Measurements from ENCODE around the gene DUSP7.

DUSP7 gene

DNA sequence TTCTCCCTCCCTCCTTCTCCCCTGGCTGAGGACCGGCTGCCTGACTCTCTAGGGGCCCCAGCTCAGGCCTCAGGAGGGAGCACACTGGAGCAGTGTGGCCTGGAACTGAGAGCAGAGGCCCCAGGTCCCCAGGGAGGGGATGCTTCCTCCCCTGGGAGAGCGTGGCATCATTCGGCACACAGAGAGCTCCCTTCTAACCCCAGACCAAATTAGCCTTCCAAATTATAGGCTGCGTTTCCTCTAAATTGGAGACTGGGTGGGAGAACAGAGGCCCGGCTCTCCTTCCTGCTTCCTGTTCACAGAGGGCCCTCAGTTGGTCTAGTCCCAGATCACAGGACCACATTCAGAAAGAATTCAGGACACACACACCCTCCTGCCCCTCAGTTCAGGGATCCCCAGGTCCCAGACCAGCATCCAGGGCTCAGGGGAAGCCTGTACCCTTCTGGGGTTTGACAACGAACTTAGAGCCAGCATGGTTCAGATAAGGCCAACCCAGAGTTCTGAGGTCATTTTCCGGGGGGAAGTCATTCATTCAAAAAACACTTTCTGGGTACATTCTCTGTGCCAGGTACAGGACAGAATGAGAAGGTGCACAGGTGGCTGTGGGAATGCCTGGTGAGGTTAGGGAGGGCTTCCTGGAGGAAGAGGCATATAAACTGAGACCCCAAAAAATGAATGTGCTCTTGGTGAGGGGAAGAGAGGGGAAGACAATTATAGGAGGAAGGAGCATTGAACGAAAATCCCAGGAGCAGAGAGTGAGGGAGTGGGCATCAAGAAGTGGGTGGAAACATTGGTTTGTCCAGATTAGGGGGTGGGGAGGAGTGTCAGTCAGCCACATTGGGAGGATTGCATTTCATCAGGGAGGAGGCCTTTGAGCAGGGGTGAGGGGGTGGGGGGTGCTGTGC is 32.3 kb downstream of the DUSP7 start:
- ChIA-PET POLR2A (interaction anchor here (1.3 kb wide), 1 partner anchor 32 kb away, joined by 4 read pairs; the partner anchor contains the start of gene DUSP7), CTCF (no interaction called here)
- DNase-seq (ENCODE audit: extremely low spot score): no peak
- TF ChIP-seq FOXM1 (IDR thresholded peaks at IDR 0.05; ENCODE audit: borderline replicate concordance) (no peak), ELF4 (IDR thresholded peaks at IDR 0.05) (no peak), L3MBTL2 (conservative IDR thresholded peaks at IDR 0.05) (no peak)

DNA sequence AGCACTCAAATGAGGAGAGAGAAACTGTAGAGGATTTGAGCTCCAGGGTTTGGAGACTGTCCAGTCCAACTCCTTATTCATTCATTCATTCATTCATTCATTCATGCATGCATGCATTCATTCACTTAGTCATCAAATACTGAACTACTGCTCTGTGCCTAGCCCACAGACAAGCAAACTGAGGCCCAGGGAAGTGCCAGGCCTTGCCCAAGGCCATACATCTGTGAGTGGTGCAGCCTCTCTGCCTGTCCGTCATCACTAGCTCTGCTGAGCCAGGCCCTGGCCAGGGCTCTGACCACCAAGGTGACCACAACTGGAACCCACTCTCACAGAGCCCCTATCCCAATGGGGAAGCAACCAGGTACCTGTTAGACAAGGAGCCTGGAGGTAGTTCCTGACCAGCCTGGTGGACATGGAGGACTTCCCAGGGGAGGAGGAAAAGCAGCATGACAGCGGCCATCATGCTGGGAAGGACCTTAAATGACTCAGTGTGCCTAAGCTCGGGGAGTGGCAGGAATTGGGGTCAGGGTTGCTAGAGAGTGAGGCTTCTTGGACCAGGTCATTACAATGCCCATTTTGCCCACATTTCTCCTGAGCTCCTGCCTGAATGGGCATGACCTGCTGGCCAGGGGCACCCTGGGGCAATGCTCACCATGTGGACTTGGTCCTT is 33.1 kb downstream of the DUSP7 start:
- TF ChIP-seq L3MBTL2 (conservative IDR thresholded peaks at IDR 0.05) (no peak), ARNT (IDR thresholded peaks at IDR 0.05) (no peak), NFRKB (IDR thresholded peaks at IDR 0.05) (no peak), SUZ12 (IDR thresholded peaks at IDR 0.05) (no peak), FOXM1 (IDR thresholded peaks at IDR 0.05; ENCODE audit: borderline replicate concordance) (no peak), TARDBP (IDR thresholded peaks at IDR 0.05) (no peak)
- TF ChIP-seq, protein P1, sequence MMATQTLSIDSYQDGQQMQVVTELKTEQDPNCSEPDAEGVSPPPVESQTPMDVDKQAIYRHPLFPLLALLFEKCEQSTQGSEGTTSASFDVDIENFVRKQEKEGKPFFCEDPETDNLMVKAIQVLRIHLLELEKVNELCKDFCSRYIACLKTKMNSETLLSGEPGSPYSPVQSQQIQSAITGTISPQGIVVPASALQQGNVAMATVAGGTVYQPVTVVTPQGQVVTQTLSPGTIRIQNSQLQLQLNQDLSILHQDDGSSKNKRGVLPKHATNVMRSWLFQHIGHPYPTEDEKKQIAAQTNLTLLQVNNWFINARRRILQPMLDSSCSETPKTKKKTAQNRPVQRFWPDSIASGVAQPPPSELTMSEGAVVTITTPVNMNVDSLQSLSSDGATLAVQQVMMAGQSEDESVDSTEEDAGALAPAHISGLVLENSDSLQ (IDR thresholded peaks at IDR 0.05): no peak
- no peak for DNase-seq (ENCODE audit: extremely low spot score)
- CTCF ChIA-PET: no interaction called here
- POLR2A ChIA-PET: interaction anchor here (1.0 to 1.3 kb wide), 2 partner anchors 9 to 33 kb away, joined by 3 to 4 read pairs; partner anchors contain the start of gene DUSP7

DNA sequence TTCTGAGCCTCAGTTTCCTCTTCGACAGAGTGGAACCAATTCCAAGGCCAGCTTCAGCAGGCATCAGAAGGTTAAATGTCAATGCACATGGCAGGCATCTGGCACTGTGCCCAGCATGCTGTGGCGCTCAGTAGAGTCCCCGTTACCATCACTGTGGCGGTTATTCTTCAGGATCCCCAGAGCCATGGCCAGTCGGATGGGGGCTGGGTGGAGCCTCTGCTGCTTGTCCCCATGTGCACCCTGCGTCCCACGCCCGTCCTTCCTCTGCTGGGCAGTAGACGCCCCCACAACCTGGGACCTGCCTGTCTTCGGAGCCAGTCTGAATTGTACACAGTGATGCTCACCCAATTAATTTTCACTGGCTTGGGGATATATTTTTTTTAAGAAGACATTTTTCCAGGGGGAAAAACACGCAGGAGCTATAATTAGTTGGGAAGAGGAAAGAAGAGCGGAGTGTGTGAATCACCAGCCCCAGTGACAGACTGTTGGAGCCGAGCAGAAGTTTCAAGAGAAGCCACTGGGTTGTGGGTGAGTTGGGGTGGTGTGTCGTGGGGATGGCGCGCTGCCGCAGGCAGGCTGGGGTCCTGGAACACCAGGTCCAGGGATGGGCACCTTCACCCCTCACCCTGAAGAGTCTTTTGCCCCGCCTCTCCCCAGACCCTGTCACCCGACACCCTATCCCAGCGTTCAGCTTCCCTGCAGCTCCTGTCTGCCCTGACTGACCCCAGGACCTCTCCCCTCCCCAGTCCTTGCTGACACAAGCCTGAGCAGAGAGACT is 33.9 kb downstream of the DUSP7 start:
- TF ChIP-seq CTBP1 (IDR thresholded peaks at IDR 0.05; ENCODE audit: borderline replicate concordance): no peak
- no peak for TF ChIP-seq FOXA1 (IDR thresholded peaks at IDR 0.05)
- no peak for TF ChIP-seq HDGF (IDR thresholded peaks at IDR 0.05; ENCODE audit: borderline replicate concordance)
- TF ChIP-seq TARDBP (IDR thresholded peaks at IDR 0.05): no peak
- TF ChIP-seq ELF4 (IDR thresholded peaks at IDR 0.05): no peak
- TF ChIP-seq, protein P1 (IDR thresholded peaks at IDR 0.05): no peak
- TF ChIP-seq FOXK2 (IDR thresholded peaks at IDR 0.05): no peak
- no peak for TF ChIP-seq BHLHE40 (IDR thresholded peaks at IDR 0.05; ENCODE audit: borderline replicate concordance)
- no peak for TF ChIP-seq SP1 (IDR thresholded peaks at IDR 0.05)
- TF ChIP-seq L3MBTL2 (conservative IDR thresholded peaks at IDR 0.05): no peak
- TF ChIP-seq NFRKB (IDR thresholded peaks at IDR 0.05): no peak
- TF ChIP-seq ZNF384 (IDR thresholded peaks at IDR 0.05): no peak
- no peak for TF ChIP-seq FOXM1 (IDR thresholded peaks at IDR 0.05; ENCODE audit: borderline replicate concordance)
- DNase-seq (ENCODE audit: extremely low spot score): no peak
- POLR2A ChIA-PET: interaction anchor here (1.0 to 1.3 kb wide), 2 partner anchors 8 to 33 kb away, joined by 3 to 4 read pairs; partner anchors contain the start of gene DUSP7

DNA sequence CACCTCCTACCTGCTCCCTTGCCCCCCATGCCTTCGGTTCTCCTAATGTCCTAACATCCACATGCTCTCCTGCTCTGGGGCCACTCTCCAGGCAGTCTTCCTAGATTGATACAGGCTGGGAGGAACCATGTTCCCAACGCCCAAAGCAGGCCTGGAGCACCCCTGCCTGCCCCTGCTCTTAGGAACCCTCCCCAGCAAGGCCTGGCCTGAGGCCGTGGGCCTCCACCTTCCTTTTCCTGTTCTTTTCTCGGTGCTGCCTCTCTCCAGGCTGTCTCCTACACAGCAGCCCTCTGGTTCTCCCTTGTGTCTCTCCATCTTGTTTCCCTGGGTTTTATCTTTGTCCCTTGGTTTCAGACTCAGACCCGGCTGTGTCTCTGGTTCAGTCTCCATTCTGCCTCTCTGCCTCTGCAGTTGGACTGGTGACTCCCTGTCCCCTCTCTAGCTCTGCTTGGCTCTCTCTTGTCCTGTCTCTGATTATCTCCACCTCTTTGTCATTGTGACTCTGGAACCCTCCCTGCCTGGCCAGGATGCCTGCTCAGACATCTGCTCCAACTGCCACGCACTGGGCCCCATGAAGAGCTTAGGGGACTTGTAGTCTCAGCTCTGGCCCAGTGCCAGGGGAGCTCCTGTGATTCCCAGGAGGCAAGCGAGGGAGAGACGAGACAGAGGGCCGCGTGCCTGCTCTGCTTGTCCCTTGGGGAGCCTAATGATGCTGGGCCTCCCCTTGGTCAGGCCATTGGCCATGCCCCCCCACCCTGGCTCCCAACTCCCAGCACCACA is 34.7 kb downstream of the DUSP7 start:
- CTCF ChIA-PET: interaction anchor here (1.2 to 1.8 kb wide), 2 partner anchors 8 to 17 kb away, joined by 4 to 5 read pairs; no protein-coding TSS in a partner anchor
- POLR2A ChIA-PET: interaction anchor here (0.7 kb wide), 2 partner anchors 26 to 32 kb away, joined by 3 read pairs; partner anchors contain the start of gene RPL29

More for the DNA sequence above, 33.9 kb downstream of the DUSP7 start:
- CTCF ChIA-PET: interaction anchor here (1.2 to 1.8 kb wide), 2 partner anchors 9 to 18 kb away, joined by 4 to 5 read pairs; no protein-coding TSS in a partner anchor

DNA sequence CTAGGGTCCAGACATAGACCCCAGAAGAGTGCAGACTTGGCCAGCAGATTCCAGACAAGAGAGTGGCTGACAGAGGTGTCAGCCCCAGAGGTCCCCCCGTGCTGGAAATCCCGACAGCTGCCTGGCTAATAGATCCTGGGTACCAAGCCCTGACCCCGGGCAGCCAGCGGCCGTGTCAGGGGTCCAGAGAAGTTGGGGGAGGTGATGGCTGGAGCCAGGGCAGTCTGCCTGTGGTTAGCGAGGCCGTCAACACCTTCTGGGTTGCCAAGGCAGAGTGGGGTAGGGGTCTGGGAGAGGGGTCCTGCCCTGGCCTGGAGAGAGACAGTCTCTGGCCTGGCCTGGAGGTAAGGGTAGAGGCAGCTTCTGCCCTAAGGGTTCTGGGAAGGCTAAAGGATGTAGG is 35.6 kb downstream of the DUSP7 start:
- TF ChIP-seq FOXA1 (IDR thresholded peaks at IDR 0.05) (no peak), ZNF384 (IDR thresholded peaks at IDR 0.05) (no peak), ARNT (IDR thresholded peaks at IDR 0.05) (no peak), CTBP1 (IDR thresholded peaks at IDR 0.05; ENCODE audit: borderline replicate concordance) (no peak)
- no peak for DNase-seq (ENCODE audit: extremely low spot score)
- ChIA-PET CTCF (interaction anchor here (1.8 kb wide), 1 partner anchor 17 kb away, joined by 5 read pairs; no protein-coding TSS in a partner anchor), POLR2A (no interaction called here)

More for the DNA sequence above, 34.7 kb downstream of the DUSP7 start:
- TF ChIP-seq FOXM1 (IDR thresholded peaks at IDR 0.05; ENCODE audit: borderline replicate concordance) (no peak), ARNT (IDR thresholded peaks at IDR 0.05) (no peak), HDGF (IDR thresholded peaks at IDR 0.05; ENCODE audit: borderline replicate concordance) (no peak), FOXK2 (IDR thresholded peaks at IDR 0.05) (no peak), FOXA1 (IDR thresholded peaks at IDR 0.05) (no peak)
- no peak for DNase-seq (ENCODE audit: extremely low spot score)

DNA sequence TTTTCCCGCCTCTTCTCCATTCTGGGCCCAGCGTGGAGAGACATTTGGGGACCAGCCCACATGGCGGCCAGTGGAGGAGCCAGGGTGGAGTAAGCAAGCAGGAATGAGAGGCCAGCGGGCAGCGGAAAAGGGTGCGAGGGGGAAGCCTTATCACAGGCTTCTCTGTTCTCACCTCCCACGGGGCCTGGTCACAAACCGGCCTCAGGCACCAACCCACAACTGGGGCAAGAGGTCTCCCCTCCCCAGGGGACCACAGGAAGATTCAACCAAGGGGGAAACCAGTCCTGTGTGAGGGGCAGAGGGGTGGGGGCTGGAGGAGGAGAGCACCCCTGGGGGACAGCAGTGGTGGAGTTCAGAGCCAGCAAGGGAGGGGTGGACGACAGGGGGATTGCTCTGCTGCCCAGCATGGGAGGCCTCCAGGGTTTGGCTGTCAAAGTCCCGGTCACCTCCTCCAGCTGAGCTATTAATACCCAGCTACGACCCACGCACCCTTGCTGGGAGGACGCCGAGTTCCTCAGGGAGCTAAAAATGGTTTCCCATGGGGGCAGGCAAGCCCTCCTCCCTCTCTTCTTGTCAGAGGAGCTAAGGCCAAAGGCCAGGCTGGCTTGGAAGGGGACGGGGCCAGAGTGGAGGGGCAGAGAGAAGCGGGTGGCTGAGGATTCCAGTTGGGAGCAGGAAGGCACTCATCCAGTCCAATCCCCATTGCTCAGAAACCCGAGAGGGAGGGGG is 36.9 kb downstream of the DUSP7 start:
- TF ChIP-seq SP1 (IDR thresholded peaks at IDR 0.05) (no peak), ARNT (IDR thresholded peaks at IDR 0.05) (no peak), FOXK2 (IDR thresholded peaks at IDR 0.05) (no peak), TARDBP (IDR thresholded peaks at IDR 0.05) (no peak), HDGF (IDR thresholded peaks at IDR 0.05; ENCODE audit: borderline replicate concordance) (no peak)
- DNase-seq (ENCODE audit: extremely low spot score): no peak
- POLR2A ChIA-PET: no interaction called here
- CTCF ChIA-PET: no interaction called here
